HG02610 (cell line): ENCODE data around the gene MYH9.

ENCODE experiments used
- ATAC-seq: cut with Tn5 transposase; IDR thresholded peaks from one replicate; pipeline ENCODE4 v1.9.1; 2021; ENCODE audit warnings: mild to moderate bottlenecking, moderate library complexity; ENCODE audit not compliant: unreplicated experiment

Gene MYH9

GRCh38 chr22:36320553-36320952 is 67.2 kb downstream of the MYH9 start:
- no peak for ATAC-seq

DNA sequence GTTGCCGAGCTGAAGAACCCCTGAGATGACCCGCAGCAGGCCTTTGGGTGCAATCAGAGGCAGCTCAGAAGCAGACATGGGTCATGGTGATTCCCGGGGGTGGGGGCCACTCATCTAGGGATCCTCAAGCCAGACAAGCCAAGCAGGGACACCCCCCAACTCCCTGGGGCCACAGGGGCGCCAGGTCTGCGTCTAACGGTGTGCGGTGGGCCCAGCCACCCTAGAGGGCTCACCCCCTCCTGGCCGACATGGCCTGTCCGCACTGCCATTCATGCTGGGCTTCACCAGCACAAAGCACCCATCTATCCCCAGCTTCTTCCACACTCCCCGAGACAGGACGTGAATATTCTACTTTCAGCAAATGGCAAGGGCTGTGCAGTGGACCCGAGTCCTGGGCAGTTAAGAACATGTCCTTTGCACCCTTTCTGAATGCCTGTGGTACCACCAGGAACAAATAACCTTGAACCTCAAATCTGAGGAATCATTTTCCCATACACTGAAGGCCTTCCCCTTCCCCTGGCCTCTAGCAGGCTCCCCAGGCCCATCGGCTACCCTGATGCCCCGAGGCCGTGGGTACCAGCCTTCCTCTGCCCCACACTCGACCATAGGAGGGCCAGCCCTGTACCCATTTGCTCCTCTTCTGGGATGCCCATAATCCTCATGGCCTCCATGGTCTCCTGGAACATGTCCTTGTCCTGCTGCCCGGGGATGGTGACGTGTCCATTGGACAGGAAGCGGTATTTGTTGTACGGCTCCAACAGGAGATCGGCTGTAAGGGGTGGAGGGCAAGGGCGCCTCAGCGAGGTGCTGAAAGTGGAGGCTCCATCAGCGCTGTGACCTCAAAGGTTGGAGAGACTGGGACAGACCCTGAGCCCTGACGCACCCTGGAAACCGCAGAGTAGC is 67.9 kb downstream of the MYH9 start:
- ATAC-seq: no peak

DNA sequence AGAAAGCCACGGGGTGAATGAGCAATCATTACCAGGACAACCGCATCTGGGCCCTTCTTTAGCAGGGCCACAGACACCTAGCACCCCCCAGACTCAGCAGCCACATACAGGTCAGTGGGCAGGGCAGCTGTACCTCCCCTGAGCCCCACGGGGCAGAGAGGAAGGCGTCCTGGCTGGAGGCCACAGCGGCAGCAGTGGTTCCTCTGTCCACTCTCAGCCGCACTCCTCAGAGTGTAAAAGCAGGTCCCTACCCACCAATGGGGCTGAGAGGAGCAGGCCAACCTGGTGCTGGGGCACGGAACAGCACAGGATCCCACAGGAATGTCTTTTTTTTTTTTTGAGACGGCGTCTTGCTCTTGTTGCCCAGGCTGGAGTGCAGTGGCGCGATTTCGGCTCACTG is 69.3 kb downstream of the MYH9 start:
- ATAC-seq: no peak

DNA sequence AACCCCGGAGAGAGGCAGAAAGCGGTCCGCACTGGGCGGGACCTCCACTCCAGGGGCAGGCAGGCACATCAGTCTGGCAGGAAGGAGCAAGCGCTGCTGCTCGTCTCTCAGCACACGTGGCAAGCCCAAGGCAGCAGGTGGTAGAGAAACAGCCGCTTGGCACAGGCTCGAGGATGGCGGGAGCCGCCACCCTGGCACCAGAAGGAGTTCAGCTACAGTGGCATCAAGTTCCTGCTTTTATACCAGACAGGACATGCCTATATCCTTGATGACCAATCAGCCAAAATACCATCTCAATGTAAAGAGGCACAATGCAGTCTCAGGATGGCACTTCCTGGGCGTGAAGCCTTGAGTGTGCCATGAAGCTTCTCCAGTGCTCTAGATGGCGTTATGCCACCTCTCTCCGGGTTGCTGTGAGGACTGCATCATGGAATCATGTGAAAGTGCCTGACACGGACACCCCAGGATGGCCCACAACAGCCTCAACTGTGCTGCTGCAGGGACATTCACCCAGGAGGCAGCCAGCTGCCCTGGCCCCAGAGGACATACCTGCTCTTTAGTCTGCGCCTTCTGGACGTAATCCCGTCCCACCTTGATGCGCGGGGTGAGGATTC is 70.0 kb downstream of the MYH9 start:
- no peak for ATAC-seq

DNA sequence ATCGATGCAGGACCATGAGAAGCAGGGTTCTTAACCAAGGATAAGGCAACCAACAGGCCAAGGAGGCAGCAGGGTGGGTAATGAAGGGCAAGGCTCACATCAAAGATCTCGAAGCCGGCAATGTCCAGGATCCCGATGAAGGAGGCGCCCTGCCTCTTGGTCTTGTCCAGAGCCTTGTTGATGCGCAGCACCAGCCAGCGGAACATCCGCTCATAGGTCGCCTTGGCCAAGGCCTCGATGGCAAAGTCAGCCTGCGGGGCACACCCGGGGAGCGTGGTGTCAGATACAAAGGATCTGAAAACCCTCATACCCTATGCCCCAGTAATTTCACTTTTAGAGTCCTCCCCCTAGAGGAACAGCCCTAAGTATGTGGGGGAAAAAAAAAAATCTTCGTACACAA is 71.3 kb downstream of the MYH9 start:
- no peak for ATAC-seq

GRCh38 chr22:36315325-36315724 is 72.4 kb downstream of the MYH9 start:
- ATAC-seq: no peak

DNA sequence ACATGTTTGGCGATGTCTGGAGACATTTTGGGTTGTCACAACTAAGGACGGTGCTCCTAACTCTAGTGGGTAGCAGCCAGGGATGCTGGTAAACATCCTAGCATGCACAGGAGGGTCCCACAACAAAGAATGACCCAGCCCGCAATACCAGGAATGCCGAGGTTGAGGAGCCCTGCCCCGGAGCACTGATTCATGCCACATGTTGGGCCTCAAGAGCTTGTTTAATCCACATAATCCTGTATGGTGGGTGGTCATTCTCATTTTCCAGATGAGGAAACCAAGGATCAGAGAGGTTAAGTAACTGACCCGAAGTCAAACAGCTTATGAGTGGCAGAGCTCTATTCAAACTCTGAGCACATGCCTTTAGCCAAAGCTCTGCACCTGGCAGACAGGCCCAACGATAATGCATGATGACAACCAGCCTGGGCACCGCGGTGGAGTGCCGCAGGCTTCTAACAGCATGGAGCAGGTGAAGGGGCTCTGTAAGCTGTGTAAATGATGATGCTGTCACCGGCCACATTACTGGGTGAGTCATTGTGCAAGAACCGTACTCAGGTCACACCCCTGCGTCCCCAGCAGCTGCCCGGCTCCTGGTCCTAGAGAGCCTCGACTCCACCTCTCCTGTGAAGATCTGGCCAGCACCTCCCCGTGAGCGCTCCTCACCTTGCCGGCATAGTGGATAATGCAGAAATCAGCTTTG is 76.2 kb downstream of the MYH9 start:
- ATAC-seq: no peak

DNA sequence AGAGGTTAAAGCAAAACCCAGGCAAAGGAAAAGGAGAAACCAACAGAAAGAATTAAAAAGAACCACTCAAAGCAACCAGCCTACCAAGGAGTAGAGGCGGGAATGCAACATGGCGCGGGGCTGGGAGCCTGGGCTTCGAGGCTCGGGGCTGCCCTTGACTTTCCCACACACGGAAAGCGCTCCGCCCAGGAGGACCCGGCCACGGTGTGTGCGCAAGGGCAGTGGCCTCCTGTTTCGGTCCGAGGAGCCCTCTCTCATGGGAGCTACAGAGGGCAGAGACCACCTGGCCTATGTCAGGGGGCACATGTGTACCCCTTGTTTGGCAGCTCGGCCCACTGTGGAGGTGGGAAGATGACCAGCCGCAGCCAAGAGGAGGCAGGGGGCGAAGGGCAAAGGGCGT is 78.9 kb downstream of the MYH9 start:
- ATAC-seq: no peak

GRCh38 chr22:36306227-36306626 is 81.5 kb downstream of the MYH9 start:
- ATAC-seq: no peak

GRCh38 chr22:36305813-36306212 is 82.0 kb downstream of the MYH9 start:
- no peak for ATAC-seq

DNA sequence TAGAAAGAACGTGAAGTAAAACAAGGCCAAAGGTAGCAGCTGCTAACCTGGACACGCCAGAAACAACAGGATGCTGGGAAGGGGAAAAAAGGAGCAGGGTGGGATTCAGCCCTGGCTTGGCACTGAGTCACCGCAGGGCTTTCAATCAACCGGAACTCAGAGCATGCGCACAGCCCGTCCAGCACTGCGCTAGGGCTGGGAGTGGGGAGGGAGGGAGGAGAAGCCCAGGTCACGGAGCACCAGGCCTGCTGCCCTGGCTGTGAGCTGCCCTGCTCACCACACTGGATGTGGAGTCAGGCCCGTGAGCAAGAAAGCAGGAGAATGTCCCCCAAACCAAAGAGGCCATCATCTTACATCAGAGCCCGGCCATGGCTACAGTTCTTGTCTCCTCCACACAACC is 83.3 kb downstream of the MYH9 start:
- ATAC-seq: no peak

- no peak for ATAC-seq
Measured at GRCh38 chr22:36303874-36304273, 83.9 kb downstream of the MYH9 start.

- no peak for ATAC-seq
Measured at GRCh38 chr22:36303115-36303467, 84.7 kb downstream of the MYH9 start.

GRCh38 chr22:36302439-36303114 is 85.2 kb downstream of the MYH9 start:
- ATAC-seq: no peak

DNA sequence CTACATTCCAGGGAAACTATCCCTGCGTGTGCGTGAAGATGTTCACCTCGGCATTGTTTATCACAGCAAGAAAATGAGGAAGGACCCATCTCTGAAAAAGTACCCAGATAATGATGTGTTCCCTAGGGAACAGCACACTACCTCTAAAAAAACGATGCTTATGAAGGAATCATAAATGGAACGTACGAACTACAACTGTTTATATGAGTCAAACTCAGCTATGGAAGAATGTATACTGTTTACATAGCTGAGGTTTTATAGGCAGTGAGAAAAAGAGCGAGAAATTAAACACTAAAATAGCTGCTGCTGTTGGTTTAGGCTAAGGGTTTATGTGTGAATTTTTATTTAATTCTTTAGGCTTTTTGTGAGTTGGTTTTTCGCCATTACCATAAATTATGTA is 85.9 kb downstream of the MYH9 start:
- ATAC-seq: no peak

GRCh38 chr22:36301384-36301828 is 86.4 kb downstream of the MYH9 start:
- no peak for ATAC-seq

DNA sequence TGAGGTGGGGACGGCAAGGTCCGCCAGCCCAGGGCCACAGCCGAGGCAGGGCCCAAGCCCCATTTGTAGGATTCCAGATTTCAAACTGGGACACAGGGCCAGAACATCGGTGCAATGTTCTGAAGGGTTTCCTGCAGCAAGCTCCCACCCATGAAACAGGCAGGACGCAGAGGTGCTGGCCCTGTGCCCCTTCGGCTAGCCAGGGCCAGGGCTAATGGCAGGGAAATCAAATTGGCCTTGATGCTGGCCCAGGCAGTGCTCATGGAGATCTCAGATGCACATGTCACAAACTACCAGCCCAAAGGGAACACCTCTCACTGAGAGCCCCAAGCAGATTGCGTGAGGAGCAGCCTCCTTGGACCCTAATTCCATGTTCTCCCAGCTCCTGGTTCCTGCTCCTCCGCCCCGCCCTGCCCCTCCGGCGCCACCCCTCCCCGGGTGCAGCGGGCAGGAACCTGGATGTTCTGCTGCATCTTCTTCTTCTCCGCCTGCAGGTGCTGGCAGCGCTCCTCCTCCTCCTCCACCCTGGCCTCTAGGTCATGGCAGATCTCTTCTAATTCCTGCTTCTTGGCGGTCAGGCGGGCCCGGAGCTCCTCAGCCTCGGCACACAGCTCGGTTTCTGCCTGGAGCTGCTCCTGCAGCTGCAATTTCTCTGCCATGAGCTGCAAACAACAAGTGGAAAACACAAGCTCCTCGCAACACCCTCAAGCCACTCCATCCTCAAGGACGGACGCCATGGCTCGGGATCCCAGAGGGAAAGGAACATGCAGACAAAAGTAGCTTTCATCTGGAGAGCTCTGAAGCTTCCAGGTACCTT is 87.2 kb downstream of the MYH9 start:
- no peak for ATAC-seq

DNA sequence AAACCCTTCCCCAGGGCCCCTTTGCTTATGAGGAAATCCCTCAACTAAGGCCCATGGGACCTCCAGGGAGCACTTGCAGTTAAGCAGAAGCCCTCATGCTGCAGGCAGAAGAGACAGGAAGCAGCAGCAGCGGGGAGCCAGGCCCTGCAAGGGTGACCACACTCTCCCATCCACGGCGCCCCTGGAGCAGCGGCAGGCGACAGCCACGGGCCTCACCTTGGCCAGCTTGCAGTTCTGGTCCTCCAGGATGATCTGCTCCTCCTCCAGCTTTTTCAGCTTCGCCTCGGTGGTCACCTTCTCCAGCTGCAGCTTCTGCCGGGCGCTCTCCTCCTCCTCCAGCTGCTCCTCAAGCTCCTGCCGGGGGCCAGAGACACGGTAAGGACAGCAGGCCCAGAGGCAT is 87.9 kb downstream of the MYH9 start:
- ATAC-seq: no peak

DNA sequence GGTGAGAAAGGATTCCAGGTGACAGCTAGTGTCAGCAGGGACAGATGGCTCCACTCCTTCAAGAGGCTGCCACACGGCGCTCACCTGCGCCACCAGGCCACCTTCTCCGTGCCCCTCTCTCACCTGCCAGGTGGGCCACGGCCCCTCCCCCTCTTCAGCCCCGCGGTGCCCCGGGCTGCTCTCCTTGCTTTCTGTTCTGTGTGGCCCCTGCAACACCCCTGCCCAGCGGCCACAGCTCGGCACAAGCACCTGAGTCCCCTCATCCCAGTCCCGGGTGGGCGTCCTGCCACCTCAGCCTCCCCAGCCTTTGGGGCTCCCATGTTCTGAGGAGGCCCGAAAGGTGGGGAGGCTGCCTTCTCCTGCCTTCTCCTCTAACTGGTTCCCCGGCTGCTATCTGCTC is 88.5 kb downstream of the MYH9 start:
- ATAC-seq: no peak

DNA sequence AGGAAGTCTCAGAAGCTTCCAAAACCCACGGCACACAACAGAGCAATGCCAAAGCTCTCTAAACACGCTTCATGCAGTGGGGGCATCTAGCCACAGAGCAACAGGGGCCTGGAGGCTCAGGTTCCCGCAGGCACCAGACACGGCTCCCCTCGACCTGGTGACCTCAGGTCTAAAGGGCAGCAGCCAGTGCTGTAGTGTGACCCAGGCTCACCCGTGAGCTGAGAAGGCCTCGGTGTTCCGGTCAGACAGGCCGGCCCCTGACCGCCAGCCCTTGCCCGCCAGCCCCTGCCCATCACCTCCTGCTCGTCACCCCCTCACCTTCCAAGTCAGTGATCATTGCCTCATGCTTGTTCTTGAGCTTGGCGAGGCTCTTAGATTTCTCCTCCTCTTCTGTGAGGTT is 89.2 kb downstream of the MYH9 start:
- no peak for ATAC-seq

GRCh38 chr22:36298118-36298517 is 89.6 kb downstream of the MYH9 start:
- no peak for ATAC-seq
